ENCODE measurements around the gene KIF25.
"Not testable (repeated sequence)": the region's sequence is repeated elsewhere in the genome, so short reads cannot be mapped to it uniquely, and the experiment has no call there.

The KIF25 gene

DNA sequence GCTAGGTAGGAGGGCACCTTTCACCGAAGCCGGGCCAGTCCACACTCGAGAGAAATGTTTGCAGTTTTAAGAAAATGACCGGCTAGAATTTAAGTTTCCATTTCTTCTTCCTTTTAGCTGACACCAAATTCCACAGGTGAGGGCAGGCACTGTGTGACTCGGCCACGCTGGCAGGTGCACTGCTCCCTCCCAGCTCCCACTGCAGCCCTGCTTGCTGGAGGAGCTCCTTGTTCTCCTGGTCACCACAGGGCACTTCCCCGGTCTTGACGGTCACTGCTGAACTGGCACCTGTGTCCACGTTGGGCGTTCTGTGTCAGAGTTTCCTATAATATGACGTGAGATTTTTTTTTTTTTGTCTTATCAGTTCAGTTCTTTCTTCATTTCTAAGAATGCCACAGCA lies 3.6 kb upstream of the KIF25 start:
- DNase-seq (ENCODE audit: low read depth in 2 of 2) = no peak

DNA sequence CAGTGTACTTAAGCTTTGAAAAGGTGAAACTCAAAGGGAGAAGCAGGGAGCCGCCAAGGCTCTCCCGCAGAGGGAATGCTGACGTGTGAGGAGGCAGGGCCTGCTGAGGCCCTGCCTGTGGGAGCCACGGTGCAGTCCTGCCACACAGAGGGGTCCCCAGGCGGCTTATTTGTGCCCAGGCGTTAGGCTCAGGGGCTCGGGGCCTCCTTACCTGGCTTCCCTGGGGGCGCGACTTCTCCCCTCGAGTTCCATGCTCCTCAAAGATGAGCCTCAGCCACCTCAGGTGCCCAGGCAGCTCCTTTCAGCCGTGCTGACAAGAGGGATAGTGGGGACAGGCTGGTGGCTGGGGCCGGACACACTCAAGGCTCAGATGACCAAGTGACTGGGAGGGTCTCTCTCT lies 2.2 kb upstream of the KIF25 start:
- DNase-seq (ENCODE audit: low read depth in 2 of 2) = no peak

DNA sequence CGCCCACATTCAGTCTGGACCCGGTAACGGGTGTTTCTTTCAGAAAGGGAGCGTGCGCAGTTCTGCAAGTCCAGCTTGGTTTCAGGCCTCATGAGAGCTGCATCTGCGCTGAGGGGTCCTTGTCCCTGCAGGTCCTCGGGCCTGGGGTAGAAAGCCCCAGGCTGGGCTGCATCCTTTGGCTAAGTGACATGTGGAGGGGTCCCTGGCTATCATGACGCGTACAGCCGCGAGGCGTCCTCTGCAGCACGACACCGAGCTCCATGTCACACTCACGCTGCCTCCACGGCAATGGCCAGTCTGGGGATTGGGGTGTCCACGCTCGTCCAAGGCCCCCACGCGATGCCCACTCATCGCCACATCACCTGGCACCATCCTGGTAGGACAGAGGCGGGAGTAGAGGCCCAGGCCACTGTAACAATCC lies 1.7 kb upstream of the KIF25 start:
- no peak for DNase-seq (ENCODE audit: low read depth in 2 of 2)

GRCh38 chr6:167996424-167997199 lies 859 bp upstream of the KIF25 start:
- no peak for DNase-seq (ENCODE audit: low read depth in 2 of 2)

- DNase-seq (ENCODE audit: low read depth in 2 of 2) = no peak
Observed at GRCh38 chr6:167998215-167998614, 744 bp downstream of the KIF25 start.

DNA sequence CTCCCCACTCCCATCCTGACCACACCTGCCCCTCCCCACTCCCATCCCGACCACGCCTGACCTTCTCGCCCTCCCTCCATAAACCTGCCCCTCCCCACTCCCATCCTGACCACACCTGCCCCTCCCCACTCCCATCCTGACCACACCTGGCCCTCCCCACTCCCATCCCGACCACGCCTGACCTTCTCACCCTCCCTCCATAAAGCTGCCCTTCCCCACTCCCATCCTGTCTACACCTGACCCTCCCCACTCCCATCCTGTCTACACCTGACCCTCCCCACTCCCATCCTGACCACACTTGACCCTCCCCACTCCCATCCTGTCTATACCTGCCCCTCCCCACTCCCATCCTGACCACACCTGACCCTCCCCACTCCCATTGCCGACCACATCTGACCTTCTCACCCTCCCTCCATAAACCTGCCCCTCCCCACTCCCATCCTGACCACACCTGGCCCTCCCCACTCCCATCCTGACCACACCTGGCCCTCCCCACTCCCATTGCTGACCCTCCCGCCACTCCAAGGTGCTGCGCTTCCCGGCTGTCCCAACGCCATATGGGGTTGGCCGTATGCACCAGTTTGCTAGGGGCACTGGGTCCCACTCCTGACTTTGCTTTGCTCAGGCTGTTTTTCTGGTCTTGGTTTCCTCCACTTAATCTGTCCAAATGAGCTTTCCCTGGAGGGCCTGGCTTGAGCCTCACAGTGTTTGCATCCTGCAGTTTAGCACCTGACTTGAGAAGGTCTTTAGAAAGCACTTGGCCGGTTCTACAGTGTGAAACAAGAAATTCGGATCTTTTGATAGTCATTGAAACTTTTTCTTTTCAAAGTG lies 2.9 kb downstream of the KIF25 start:
- DNase-seq (ENCODE audit: low read depth in 2 of 2) = no peak

DNA sequence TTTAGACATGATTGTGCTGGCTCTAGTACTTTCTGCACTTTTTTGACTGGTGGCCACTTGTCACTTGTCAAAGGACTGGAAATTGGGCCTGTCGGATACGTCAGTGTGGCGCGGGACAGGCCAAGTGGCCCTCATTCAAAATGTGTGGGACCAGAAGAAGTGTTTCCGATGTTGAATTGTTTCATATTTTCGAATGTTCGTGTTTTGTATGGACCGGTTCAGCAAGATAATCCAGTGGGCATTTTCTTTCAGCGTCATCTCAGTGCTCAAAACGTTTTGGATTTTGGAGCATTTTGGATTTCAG lies 3.5 kb downstream of the KIF25 start:
- DNase-seq (ENCODE audit: low read depth in 2 of 2) = no peak

GRCh38 chr6:168001514-168001913 lies 4.0 kb downstream of the KIF25 start:
- DNase-seq (ENCODE audit: low read depth in 2 of 2) = not testable (repeated sequence)

GRCh38 chr6:168002804-168003203 lies 5.3 kb downstream of the KIF25 start:
- DNase-seq (ENCODE audit: low read depth in 2 of 2) = no peak

GRCh38 chr6:168004023-168004422 lies 6.6 kb downstream of the KIF25 start:
- DNase-seq (ENCODE audit: low read depth in 2 of 2) = no peak

DNA sequence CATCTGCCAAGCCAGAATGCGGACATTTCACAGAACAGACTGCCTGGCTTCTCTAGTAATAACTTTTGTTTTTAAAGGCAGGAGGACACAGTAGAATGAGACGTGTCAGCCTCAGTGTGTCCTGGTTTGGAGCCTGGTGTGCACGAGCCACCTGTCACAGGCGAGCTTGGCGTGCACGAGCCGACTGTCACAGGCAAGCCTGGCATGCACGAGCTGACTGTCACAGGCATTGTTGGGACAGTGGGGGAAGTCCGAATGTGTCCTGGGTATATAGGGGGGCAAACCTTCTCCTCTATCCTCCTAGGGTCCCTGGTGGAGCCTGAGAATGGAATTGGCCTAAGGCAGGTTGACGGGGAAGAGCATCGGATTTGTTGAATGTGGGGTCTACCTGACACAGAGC lies 7.5 kb downstream of the KIF25 start:
- DNase-seq (ENCODE audit: low read depth in 2 of 2) = no peak

GRCh38 chr6:168005796-168006195 lies 8.3 kb downstream of the KIF25 start:
- DNase-seq (ENCODE audit: low read depth in 2 of 2) = no peak

DNA sequence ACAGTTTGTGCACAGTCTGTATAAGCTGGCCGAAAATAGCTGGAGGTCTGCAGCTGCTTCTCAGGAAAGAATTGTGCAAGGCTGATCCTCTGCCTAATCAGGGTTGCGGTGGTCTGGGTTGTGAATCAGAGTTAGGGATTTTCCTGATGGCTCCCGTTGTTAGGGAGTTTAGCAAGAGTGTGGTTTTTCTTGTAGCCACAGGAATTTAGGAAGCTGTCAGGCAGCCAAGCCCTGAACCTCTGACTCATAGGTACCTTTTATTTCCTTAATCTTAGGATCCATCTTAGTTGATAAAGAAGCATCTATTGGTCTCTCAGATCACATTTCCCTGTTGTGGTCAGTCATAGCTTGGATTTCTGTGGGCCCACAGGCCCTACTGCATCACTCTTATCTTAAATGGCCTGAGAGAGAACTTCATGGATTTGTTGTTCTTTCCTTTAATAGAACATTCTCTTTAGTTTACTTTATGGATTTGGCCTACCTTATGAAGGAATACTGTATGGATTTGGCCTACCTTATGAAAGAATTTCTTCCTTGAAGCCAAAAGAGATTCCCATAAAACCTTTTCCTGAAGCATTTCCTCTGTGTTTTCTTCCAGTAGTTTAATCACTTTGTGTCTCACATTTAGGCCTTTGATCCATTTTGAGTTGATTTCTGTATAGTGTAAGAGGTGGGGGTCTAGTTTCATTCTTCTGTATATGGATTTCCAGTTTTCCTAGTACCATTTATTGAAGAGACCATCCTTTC lies 10.3 kb downstream of the KIF25 start:
- no peak for DNase-seq (ENCODE audit: low read depth in 2 of 2)

DNA sequence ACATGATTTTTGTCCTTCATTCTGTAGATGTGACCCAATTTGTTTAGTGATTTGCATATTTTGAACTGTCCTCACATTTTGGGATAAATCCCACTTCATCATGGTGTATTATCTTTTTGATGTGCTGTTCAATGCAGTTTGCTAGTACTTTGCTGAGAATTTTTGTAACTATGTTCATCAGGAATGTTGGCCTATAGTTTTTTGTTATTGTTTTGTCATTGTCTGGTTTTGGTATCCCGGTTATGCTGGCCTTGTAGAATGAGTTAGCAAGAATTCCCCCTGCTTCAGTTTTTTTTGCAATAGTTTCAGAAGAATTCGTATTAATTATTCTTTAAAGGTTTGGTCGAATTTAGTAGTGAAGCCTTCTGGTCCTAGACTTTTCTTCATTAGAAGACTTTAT lies 11.9 kb downstream of the KIF25 start:
- DNase-seq (ENCODE audit: low read depth in 2 of 2) = no peak

DNA sequence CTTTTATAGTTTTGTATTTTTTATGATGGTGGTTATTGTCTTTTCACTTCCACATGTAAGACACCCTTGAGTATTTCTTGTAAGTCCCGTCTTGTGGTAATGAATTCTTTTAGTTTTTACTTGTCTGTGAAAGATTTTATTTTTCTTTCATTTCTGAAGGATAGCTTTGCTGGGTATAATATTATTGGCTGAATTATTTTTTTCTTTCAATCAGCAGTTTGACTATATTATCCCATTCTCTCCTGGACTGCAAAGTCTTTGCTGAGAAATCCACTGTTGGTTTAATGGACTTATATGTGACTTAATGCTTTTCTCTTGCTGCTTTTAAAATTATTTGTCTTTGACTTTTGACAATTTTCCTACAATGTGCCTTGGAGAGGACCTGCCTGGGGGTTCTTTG lies 13.8 kb downstream of the KIF25 start:
- no peak for DNase-seq (ENCODE audit: low read depth in 2 of 2)

GRCh38 chr6:168012431-168013249 lies 15.2 kb downstream of the KIF25 start:
- DNase-seq (ENCODE audit: low read depth in 2 of 2) = no peak

DNA sequence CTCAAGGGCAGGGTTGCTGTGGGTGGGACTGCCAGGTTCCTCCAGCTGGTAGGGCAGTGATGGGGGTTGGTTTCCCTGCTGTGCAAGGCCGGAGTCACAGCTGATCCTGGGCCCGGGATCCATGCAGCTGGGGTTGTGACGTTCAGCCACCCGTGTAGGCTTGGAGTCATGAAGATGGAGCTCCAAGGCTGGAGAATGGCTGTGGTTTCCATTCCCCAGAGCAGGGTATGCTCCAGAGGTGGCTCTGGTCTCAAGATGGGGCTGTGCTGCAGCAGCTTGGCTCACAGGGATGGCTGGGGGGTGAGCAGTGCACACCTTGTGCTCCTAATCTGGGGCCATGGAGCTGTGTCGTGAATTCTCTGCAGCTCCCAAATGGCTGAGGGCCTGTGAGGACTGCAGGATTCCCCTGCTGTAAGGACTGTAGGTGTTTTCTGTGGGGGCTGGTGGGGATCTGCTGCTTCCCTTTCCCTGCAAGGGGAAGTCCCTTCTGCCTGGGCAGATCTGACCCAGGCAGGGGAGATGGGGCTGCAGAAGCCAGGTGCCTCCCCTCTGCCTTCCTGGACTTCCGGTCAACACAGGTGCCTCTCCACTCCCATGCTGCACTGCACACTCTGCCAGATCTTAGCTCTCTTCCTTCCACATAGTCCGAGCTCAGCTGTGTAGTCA lies 15.9 kb downstream of the KIF25 start:
- DNase-seq (ENCODE audit: low read depth in 2 of 2) = no peak

- DNase-seq (ENCODE audit: low read depth in 2 of 2) = no peak
Observed at GRCh38 chr6:168014428-168014827, 17.0 kb downstream of the KIF25 start.

GRCh38 chr6:168015009-168015408 lies 17.5 kb downstream of the KIF25 start:
- DNase-seq (ENCODE audit: low read depth in 2 of 2) = no peak

- no peak for DNase-seq (ENCODE audit: low read depth in 2 of 2)
Observed at GRCh38 chr6:168015482-168016175, 18.2 kb downstream of the KIF25 start.

GRCh38 chr6:168016176-168016620 lies 18.7 kb downstream of the KIF25 start:
- DNase-seq (ENCODE audit: low read depth in 2 of 2) = no peak
